Lung (tissue), 12 donors: ENCODE data around the gene MLLT6. TPM values are rescaled to one million over a fixed set of nuclear protein-coding genes. Genes with fewer than 3 reads are reported as not detected.

Experiments
- ATAC-seq: fragments of 200-7000 bp; cut with Tn5 transposase; one replicate; pipeline ENCODE4 v1.9.1; 2020; ENCODE audit warnings: moderate number of reproducible peaks; ENCODE audit not compliant: insufficient read depth, low FRiP score
- DNase-seq, 3 donors: peaks; one replicate each; pipeline ENCODE4 v3.0.0-alpha.2; 2013 to 2017
- H3K27ac ChIP-seq, 2 donors: one replicate each; pipeline ENCODE4 v1.5.1; 2013; ENCODE audit warnings: mild to moderate bottlenecking in 2 of 2, moderate library complexity in 2 of 2, control low read depth in 1 of 2, inconsistent platforms in 1 of 2, low read depth in 1 of 2, low read length in 1 of 2
- H3K27me3 ChIP-seq, 3 donors: one replicate each; pipeline ENCODE4 v1.5.1; 2013; ENCODE audit warnings: low read length in 2 of 3; ENCODE audit not compliant: control insufficient read depth in 3 of 3, insufficient read depth in 3 of 3
- H3K36me3 ChIP-seq, 4 donors: one replicate each; pipeline ENCODE4 v1.5.1; 2013; ENCODE audit warnings: low read length in 4 of 4, mild to moderate bottlenecking in 1 of 4, moderate library complexity in 1 of 4; ENCODE audit not compliant: control insufficient read depth in 4 of 4, insufficient read depth in 4 of 4
- H3K4me1 ChIP-seq, 5 donors: one replicate each; pipeline ENCODE4 v1.5.1; 2013; ENCODE audit warnings: low read length in 5 of 5, mild to moderate bottlenecking in 2 of 5, moderate library complexity in 1 of 5; ENCODE audit not compliant: control insufficient read depth in 5 of 5, insufficient read depth in 5 of 5
- H3K4me3 ChIP-seq: one replicate; pipeline ENCODE4 v1.5.1; 2013; ENCODE audit warnings: mild to moderate bottlenecking, control low read depth, moderate library complexity
- H3K9ac ChIP-seq, 2 donors: one replicate each; pipeline ENCODE4 v1.5.1; 2013; ENCODE audit warnings: low read length in 2 of 2, control low read depth in 1 of 2; ENCODE audit not compliant: insufficient read depth in 1 of 2
- H3K9me3 ChIP-seq, 4 donors: one replicate each; pipeline ENCODE4 v1.5.1; 2013; ENCODE audit warnings: low read length in 3 of 4, mild to moderate bottlenecking in 1 of 4, moderate library complexity in 1 of 4; ENCODE audit not compliant: control insufficient read depth in 4 of 4, insufficient read depth in 3 of 4
- CTCF ChIP-seq: IDR thresholded peaks from 2 replicates; pipeline ENCODE4 v1.5.1; 2012; ENCODE audit warnings: mild to moderate bottlenecking; ENCODE audit errors: control extremely low read depth, extremely low read depth
- WGBS, 2 donors: extraction: QIAGEN DNeasy Blood & Tissue Kit; methylation state at CpG; one replicate each; pipeline ENCODE4 v1.1.7; 2013; 5-methylcytosine and 5-hydroxymethylcytosine counted together
- polyA plus RNA-seq, 2 donors: library from polyadenylated mRNA; stranded (reverse); fragments of 200-250 nt; gene quantifications; one replicate each; pipeline ENCODE4 v1.2.1, GENCODE V29; 2013
- total RNA-seq, 2 donors: library from RNA; depleted of rRNA in 1 of 2; stranded (reverse); fragments of >200 nt in 1 of 2; gene quantifications; one replicate each; pipeline ENCODE4 v1.2.1, GENCODE V29; 2014 to 2021
- donor health status: control.
- donor health status: control.
- donor health status: Bipolar disorder and iron deficiency.
- donor health status: healthy.
- donor health status: DM: yes; HTN: yes; CAD: no.

Gene MLLT6
- total and polyA plus RNA-seq, 4 donors: 64.0 to 108 (median 70.3) TPM

- peak overlapping the region; percentile 87 to 97 for H3K27ac ChIP-seq
- peaks cover 0 to 17% (median 6%) of the 10 kb centered on the region in 4 donors for H3K36me3 ChIP-seq
- H3K4me3 ChIP-seq: peak overlapping the region; percentile 59
- H3K9ac ChIP-seq: no peak overlapping the region
- no peaks in the 10 kb centered on the region for H3K27me3 ChIP-seq
- ATAC-seq (no peak), DNase-seq (no peak)
- 1 to 3% methylated on average over 8 to 30 of the region's 32 CpGs for WGBS, 2 donors
- no peaks in the 10 kb centered on the region for H3K9me3 ChIP-seq
- H3K4me1 ChIP-seq: peaks cover 3 to 44% (median 10%) of the 10 kb centered on the region in 5 donors
- no peak for TF ChIP-seq CTCF
Measured at GRCh38 chr17:38705523-38705802, 390 bp downstream of the MLLT6 start.

GRCh38 chr17:38705803-38706504, 881 bp downstream of the MLLT6 start:
- Histone ChIP-seq H3K4me1 (peaks cover 3 to 44% (median 10%) of the 10 kb centered on the region in 5 donors), H3K9ac (peak overlapping the region in 1 of 2 donors; percentile 11)
- no peak for ATAC-seq

GRCh38 chr17:38706505-38707216, 1.6 kb downstream of the MLLT6 start:
- DNase-seq (peak in 1 of 3 donors; percentile 48), ATAC-seq (no peak)
- peaks cover 0 to 40% (median 8%) of the 10 kb centered on the region in 5 donors for H3K4me1 ChIP-seq
- H3K9ac ChIP-seq: no peak overlapping the region
- peaks cover 0 to 25% (median 7%) of the 10 kb centered on the region in 4 donors for H3K36me3 ChIP-seq
- peak overlapping the region; percentile 87 to 97 for H3K27ac ChIP-seq
- no peaks in the 10 kb centered on the region for H3K27me3 ChIP-seq
- H3K4me3 ChIP-seq: peak overlapping the region; percentile 59
- H3K9me3 ChIP-seq: no peaks in the 10 kb centered on the region
- 13 to 23% methylated on average over 20 of the region's 20 CpGs for WGBS, 2 donors
- no peak for TF ChIP-seq CTCF

More at GRCh38 chr17:38705803-38706504, 881 bp downstream of the MLLT6 start:
- Histone ChIP-seq H3K27me3 (no peaks in the 10 kb centered on the region), H3K27ac (peak overlapping the region; percentile 87 to 97), H3K4me3 (peak overlapping the region; percentile 59), H3K36me3 (peaks cover 0 to 20% (median 6%) of the 10 kb centered on the region in 4 donors), H3K9me3 (no peaks in the 10 kb centered on the region)
- peak; percentile 43 to 65 (median 54) for DNase-seq
- WGBS, 2 donors: 0 to 1% methylated on average over 36 to 38 of the region's 38 CpGs
- no peak for TF ChIP-seq CTCF
